HG02759 (cell line): ENCODE results near the gene IL1RL1.

ENCODE experiments used
- ATAC-seq: cut with Tn5 transposase; IDR thresholded peaks from one replicate; pipeline ENCODE4 v1.9.1; 2021; ENCODE audit warnings: mild to moderate bottlenecking, moderate library complexity; ENCODE audit not compliant: unreplicated experiment

IL1RL1 gene

GRCh38 chr2:102366406-102367112 lies 55.2 kb downstream of the IL1RL1 start:
- ATAC-seq: peak; percentile 79

- ATAC-seq: peak; percentile 38
Measured at GRCh38 chr2:102367331-102367971, 56.1 kb downstream of the IL1RL1 start.

- ATAC-seq: no peak
Measured at GRCh38 chr2:102368461-102369109, 57.2 kb downstream of the IL1RL1 start.

- no peak for ATAC-seq
Measured at GRCh38 chr2:102369866-102370265, 58.5 kb downstream of the IL1RL1 start.

- ATAC-seq: no peak
Measured at GRCh38 chr2:102376052-102376591, 64.8 kb downstream of the IL1RL1 start.

- ATAC-seq: no peak
Measured at GRCh38 chr2:102383722-102384121, 72.4 kb downstream of the IL1RL1 start.

GRCh38 chr2:102385522-102385921 lies 74.2 kb downstream of the IL1RL1 start:
- no peak for ATAC-seq

GRCh38 chr2:102386004-102386403 lies 74.6 kb downstream of the IL1RL1 start:
- no peak for ATAC-seq

GRCh38 chr2:102386867-102387541 lies 75.6 kb downstream of the IL1RL1 start:
- ATAC-seq: no peak

GRCh38 chr2:102387763-102388546 lies 76.6 kb downstream of the IL1RL1 start:
- ATAC-seq: peak; percentile 45

- ATAC-seq: no peak
Measured at GRCh38 chr2:102391565-102391964, 80.2 kb downstream of the IL1RL1 start.

GRCh38 chr2:102392096-102392495 lies 80.7 kb downstream of the IL1RL1 start:
- no peak for ATAC-seq

- ATAC-seq: no peak
Measured at GRCh38 chr2:102392942-102393341, 81.6 kb downstream of the IL1RL1 start.

- no peak for ATAC-seq
Measured at GRCh38 chr2:102396012-102396411, 84.6 kb downstream of the IL1RL1 start.

GRCh38 chr2:102397209-102397608 lies 85.8 kb downstream of the IL1RL1 start:
- no peak for ATAC-seq

- ATAC-seq: no peak
Measured at GRCh38 chr2:102399499-102400141, 88.3 kb downstream of the IL1RL1 start.

- no peak for ATAC-seq
Measured at GRCh38 chr2:102401456-102401855, 90.1 kb downstream of the IL1RL1 start.
